ENCODE results near the gene CRACR2B. TPM values are rescaled to one million over a fixed set of nuclear protein-coding genes. Genes with fewer than 3 reads are reported as not detected.

Gene CRACR2B
- total RNA-seq, 1 donor from 2014 or later = 19.3 TPM

GRCh38 chr11:826836-827145 is 928 bp upstream of the CRACR2B start:
- no peak for DNase-seq (ENCODE audit: extremely low spot score, unreplicated experiment)
- H3K4me1 Mint-ChIP-seq (ENCODE audit: unreplicated experiment) = peaks cover 10% of the 10 kb centered on the region
- peak overlapping the region; percentile 79 for H3K27ac Mint-ChIP-seq
- no peaks in the 10 kb centered on the region for H3K9me3 Mint-ChIP-seq
- H3K4me3 Mint-ChIP-seq = peak overlapping the region; percentile 77
- peaks cover 40% of the 10 kb centered on the region for H3K27me3 Mint-ChIP-seq
- no peaks in the 10 kb centered on the region for H3K36me3 Mint-ChIP-seq
- TF ChIP-seq CTCF (conservative IDR thresholded peaks at IDR 0.05) = no peak

- no peak for TF ChIP-seq CTCF (conservative IDR thresholded peaks at IDR 0.05)
- peaks cover 44% of the 10 kb centered on the region for H3K27me3 Mint-ChIP-seq
- no peak for DNase-seq (ENCODE audit: extremely low spot score, unreplicated experiment)
- H3K9me3 Mint-ChIP-seq = no peaks in the 10 kb centered on the region
- peak overlapping the region; percentile 83 for H3K4me3 Mint-ChIP-seq
- H3K4me1 Mint-ChIP-seq (ENCODE audit: unreplicated experiment) = peaks cover 10% of the 10 kb centered on the region
- H3K36me3 Mint-ChIP-seq = no peaks in the 10 kb centered on the region
- H3K27ac Mint-ChIP-seq = peak overlapping the region; percentile 56
Observed at GRCh38 chr11:827146-827896, 398 bp upstream of the CRACR2B start.

GRCh38 chr11:828506-829175 is 922 bp downstream of the CRACR2B start:
- Mint-ChIP-seq H3K4me3 (peak overlapping the region; percentile 83), H3K36me3 (no peaks in the 10 kb centered on the region), H3K4me1 (ENCODE audit: unreplicated experiment) (peaks cover 10% of the 10 kb centered on the region), H3K9me3 (no peaks in the 10 kb centered on the region), H3K27ac (peak overlapping the region; percentile 29), H3K27me3 (peaks cover 45% of the 10 kb centered on the region)
- TF ChIP-seq CTCF (conservative IDR thresholded peaks at IDR 0.05) = no peak
- DNase-seq (ENCODE audit: extremely low spot score, unreplicated experiment) = no peak

GRCh38 chr11:829176-829846 is 1.6 kb downstream of the CRACR2B start:
- no peaks in the 10 kb centered on the region for H3K9me3 Mint-ChIP-seq
- H3K27me3 Mint-ChIP-seq = peaks cover 45% of the 10 kb centered on the region
- no peaks in the 10 kb centered on the region for H3K36me3 Mint-ChIP-seq
- H3K4me1 Mint-ChIP-seq (ENCODE audit: unreplicated experiment) = peaks cover 10% of the 10 kb centered on the region
- no peak for DNase-seq (ENCODE audit: extremely low spot score, unreplicated experiment)
- H3K4me3 Mint-ChIP-seq = peak overlapping the region; percentile 59
- no peak for TF ChIP-seq CTCF (conservative IDR thresholded peaks at IDR 0.05)
- H3K27ac Mint-ChIP-seq = peak overlapping the region; percentile 29

GRCh38 chr11:829847-830294 is 2.2 kb downstream of the CRACR2B start:
- H3K4me1 Mint-ChIP-seq (ENCODE audit: unreplicated experiment) = peaks cover 10% of the 10 kb centered on the region
- H3K9me3 Mint-ChIP-seq = no peaks in the 10 kb centered on the region
- DNase-seq (ENCODE audit: extremely low spot score, unreplicated experiment) = no peak
- no peak for TF ChIP-seq CTCF (conservative IDR thresholded peaks at IDR 0.05)
- no peaks in the 10 kb centered on the region for H3K36me3 Mint-ChIP-seq
- H3K27ac Mint-ChIP-seq = no peak overlapping the region
- H3K27me3 Mint-ChIP-seq = peaks cover 45% of the 10 kb centered on the region
- peak overlapping the region; percentile 67 for H3K4me3 Mint-ChIP-seq

Data from type B pancreatic cell (in vitro differentiated cells).